ENCODE results near the gene LIMS1. TPM values are rescaled to one million over a fixed set of nuclear protein-coding genes. Genes with fewer than 3 reads are reported as not detected.

Gene LIMS1
- total and polyA plus RNA-seq, 2 donors (not counting 3 experiments of a cell fraction or from before 2014, with no cell fraction given): 153 to 229 TPM

DNA sequence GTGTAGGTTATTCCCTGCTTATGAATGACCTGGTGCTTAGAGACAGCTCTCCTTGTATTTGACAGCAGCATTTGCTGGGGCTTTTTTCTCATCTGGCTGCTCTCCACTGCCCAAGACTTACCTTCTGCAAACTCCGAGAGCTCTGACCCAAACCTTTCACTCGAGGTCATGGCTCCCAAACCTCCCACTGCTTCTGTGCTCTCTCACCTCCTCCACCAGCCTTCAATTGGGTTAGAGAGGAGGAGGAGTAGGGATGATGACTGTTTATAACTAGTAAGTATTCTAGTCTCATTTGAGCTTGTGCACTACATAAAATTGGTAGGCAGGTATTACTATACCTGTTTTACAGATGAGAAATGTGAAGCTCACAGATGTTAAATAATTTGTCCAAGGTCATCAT lies 40.1 kb downstream of the LIMS1 start:
- dilution Hi-C loops (cut with MboI; ENCODE audit: extremely low pct_ligation_motif_present, low sequenced_read_pairs) (no loop called here), intact Hi-C loops (cut with micrococcal nuclease) (no loop called here)
- H3K4me1 ChIP-seq (ENCODE audit: control insufficient read depth, extremely low read depth, insufficient read depth, low read length): peaks cover 26% of the 10 kb centered on the region
- ChIA-PET POLR2A (interaction anchor here (1.0 kb wide), 1 partner anchor 40 kb away, joined by 5 read pairs; the partner anchor contains the start of gene LIMS1), CTCF (interaction anchor here (0.6 to 2.3 kb wide), 4 partner anchors 10 to 39 kb away, joined by 3 to 16 read pairs (median 4); no protein-coding TSS in a partner anchor)
- H3K27ac ChIP-seq (ENCODE audit: insufficient read depth, low read depth, low read length): no peak overlapping the region
- no peaks in the 10 kb centered on the region for H3K27me3 ChIP-seq (ENCODE audit: control insufficient read depth in 2 of 2, insufficient read depth in 2 of 2, low read length in 2 of 2)
- H4K20me1 ChIP-seq (replicated peaks; ENCODE audit: control insufficient read depth, extremely low read depth, insufficient read depth, low read length): peaks cover 4% of the 10 kb centered on the region
- no peaks in the 10 kb centered on the region for H3K9me3 ChIP-seq (replicated peaks; ENCODE audit: control insufficient read depth, insufficient read depth, low read length)
- DNase-seq (ENCODE audit: low read depth, low spot score): no peak
- no peak overlapping the region for H3K4me2 ChIP-seq (ENCODE audit: insufficient read depth, low read length)
- no peak for FAIRE-seq
- H3K9me1 ChIP-seq (replicated peaks; ENCODE audit: control insufficient read depth, extremely low read depth, insufficient read depth, low read length): no peaks in the 10 kb centered on the region
- H3K4me3 ChIP-seq (replicated peaks in 1 of 3; ENCODE audit: insufficient read depth in 1 of 3, low read depth in 1 of 3, low read length in 3 of 3): no peak overlapping the region
- no peak overlapping the region for H2AFZ ChIP-seq (ENCODE audit: low read depth, low read length)
- no TSS peak for BruUV-seq (replicated peaks)
- TF ChIP-seq POLR2A (IDR thresholded peaks at IDR 0.05; ENCODE audit: low read depth, low read length): no peak
- TF ChIP-seq POLR2AphosphoS5 (IDR thresholded peaks at IDR 0.05; ENCODE audit: insufficient read depth, low read depth, low read length): no peak
- TF ChIP-seq FOS (IDR thresholded peaks at IDR 0.05; ENCODE audit: borderline replicate concordance, insufficient read depth, low read length): no peak
- no peak for TF ChIP-seq CTCF (IDR thresholded peaks at IDR 0.05; ENCODE audit: extremely low read depth in 1 of 2, insufficient read depth in 1 of 2, low read depth in 1 of 2, low read length in 2 of 2)
- peaks cover 47% of the 10 kb centered on the region for H3K79me2 ChIP-seq (ENCODE audit: control insufficient read depth, insufficient read depth, low read length)
- H3K9ac ChIP-seq (replicated peaks; ENCODE audit: extremely low read depth, insufficient read depth, low read length): no peak overlapping the region
- H3K36me3 ChIP-seq (ENCODE audit: control insufficient read depth in 2 of 2, extremely low read depth in 1 of 2, insufficient read depth in 2 of 2, low read length in 2 of 2): no peaks in the 10 kb centered on the region

All from endothelial cell of umbilical vein (primary cell).